ENCODE measurements around the gene CIB2. TPM values are rescaled to one million over a fixed set of nuclear protein-coding genes. Genes with fewer than 3 reads are reported as not detected.

CIB2 gene
- total RNA-seq, 1 donor from 2014 or later = 2.8 TPM

DNA sequence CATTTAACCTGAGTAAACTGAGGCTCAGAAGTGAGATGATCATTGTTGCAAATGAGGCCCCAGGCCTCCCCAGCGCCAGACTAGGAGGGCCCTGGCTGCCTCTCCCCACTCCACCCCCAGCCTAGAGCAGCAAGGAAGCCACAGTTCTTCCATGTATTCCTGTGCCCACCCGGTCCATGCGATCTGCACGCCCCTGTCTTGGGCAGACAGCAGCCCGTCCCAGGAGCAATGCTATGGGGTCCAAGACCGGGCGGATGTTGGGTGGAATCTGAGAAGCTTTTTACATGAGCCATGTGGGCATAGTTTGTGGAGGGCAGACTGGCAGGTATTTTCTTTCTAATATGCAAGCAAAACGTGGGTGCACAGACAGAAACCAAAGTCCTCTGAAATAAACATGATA is 23.8 kb downstream of the CIB2 start:
- no peak for DNase-seq (ENCODE audit: low read depth in 2 of 2)

DNA sequence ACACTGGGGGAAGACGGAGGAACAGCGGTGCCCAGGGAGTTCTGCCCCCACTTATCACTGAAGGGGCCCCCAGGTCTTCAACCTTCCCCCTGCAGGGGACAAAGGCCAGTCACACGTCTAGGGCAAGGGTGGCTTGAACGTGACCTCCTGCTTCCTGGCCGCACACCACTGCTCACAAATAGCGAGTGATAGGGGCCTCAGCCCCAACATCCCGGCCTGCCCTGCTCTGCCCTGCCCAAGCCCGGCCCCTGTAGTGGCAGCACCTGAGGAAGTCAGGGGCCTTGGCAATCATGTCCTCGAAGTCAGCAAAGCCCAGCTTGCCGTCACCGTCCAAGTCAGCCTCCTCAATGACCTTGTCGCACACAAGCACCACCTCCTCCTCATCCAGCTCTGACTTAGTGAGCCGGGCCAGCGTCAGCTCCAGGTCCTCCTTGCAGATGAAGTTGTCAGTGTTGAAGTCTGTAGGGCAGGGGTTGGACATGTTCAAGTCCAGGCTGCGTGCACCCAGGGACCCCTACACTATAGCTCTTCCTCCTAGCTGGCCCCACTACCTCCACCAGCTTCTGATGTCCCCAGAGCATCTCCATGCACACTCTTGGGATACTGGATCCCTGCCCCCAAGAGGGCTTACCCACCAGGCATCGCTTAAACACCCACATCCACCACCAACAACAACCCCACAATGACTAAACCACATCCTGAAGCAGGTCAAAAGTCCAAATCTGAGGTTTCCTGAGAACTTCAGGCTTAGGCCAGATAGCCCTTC is 25.6 kb downstream of the CIB2 start:
- peak in 1 of 2 donors; percentile 77 for DNase-seq (ENCODE audit: low read depth in 2 of 2)

DNA sequence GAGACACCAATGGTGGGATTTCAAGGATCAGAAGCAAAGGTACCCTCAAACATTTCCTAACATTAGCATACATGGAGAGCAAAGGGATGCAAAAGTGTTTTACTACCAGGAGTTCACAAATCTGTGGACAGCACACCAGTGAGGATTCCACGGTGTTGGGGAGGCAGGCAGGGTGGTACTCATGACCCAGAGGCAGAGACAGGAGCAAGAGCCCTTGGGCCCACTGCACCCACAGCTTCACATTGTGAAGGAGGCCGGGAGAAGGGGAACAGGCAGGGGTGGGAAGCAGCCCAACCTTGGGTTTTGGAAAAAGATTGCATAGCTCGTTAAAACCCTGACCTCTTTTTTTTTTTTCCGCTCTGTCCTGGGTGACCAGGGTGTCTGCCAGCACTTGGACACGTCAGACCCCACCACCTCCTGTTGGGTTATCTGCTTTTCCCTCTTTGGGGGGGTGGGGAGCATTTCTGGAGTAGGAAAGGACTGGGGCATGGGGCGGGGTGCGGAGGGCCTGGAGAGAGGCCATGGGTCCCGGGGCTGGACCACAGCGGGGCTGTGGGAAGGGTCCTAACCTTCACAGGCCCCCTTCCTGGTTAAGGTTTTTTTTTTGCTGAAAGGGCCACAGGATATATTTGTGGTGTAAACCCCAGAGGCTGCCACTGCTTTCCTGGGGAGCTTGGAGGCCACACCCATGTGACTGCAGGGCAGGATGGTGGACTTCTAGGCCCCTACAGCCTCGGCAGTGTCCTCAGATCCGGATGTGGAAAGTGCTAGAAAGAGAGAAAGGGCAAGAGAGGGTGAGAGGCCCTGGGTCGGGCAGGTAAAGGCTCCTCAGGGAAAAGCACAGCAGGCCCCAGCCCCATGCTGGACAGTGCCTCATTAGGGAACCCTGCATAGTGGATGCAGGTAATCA is 26.4 kb downstream of the CIB2 start:
- no peak for DNase-seq (ENCODE audit: low read depth in 2 of 2)

DNA sequence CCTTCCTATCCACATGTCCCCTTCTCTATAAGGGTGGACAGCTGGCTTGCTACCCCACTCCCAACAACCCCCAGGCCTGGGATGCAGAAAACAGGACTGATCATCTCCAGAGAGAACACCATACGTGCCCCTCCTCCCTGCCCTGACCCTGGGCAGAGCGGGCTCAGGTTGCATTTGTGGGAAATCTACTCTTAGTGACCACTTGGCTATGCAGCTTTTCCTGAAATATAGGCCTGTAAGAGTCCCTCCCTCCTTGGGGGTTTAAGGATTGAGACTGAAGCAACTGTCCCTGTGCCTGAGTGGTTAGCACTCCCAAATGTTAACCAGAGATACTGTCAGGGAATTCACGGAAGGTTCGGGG is 27.1 kb downstream of the CIB2 start:
- no peak for DNase-seq (ENCODE audit: low read depth in 2 of 2)

DNA sequence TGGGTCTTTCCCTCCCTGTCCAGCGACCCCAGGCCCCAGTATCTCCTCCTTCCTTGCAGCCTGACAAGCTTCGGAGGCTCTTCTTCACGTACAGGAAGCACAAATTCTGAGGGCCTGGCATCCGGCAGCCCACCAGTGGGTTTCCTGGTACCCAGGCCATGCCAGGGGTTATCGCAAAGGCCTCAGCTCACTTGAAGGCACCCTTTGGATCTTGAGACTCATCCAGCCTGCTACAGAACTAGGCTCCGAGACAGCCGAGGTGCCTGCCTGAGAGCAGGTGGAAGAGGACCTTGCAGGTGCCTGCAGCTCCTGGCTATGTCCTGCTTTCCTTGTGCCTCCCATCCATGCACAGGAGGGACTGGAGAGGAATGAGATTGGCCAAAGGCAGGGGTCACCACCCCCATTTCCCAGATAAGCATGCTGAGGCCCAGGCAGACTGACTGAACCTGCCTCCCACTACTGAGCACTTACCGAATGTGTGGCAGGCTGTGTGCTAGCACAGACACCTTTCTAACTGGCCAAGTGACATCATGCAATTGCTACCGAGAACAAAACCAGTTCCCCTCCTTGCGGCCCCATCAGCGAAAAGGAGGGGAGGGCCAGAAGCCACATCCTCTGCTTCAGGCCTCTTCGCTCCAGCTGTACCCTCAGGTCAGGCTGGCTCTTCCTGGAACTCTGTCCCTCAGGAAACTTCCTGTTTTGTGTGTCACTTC is 27.7 kb downstream of the CIB2 start:
- DNase-seq (ENCODE audit: low read depth in 2 of 2) = peak in 1 of 2 donors; percentile 17

DNA sequence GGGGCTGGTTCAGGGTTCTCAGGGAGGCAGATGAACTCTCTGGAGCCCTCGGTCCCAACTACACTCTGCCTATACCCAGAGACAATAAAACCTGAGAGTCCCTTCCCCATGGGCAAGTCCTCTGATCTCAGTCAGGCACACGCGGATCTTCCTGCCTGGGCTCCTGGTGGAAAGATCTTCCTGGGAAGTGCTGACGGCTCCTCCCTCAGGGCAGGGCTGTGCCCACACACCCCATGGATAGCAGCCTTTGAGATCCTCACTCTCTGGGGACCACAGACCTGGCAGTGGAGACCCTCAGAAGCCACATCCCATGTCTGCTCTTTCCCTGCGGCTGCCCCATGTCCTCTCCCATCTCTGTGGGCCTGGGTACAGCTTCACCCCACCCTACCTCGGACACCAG is 28.5 kb downstream of the CIB2 start:
- DNase-seq (ENCODE audit: low read depth in 2 of 2) = no peak

DNA sequence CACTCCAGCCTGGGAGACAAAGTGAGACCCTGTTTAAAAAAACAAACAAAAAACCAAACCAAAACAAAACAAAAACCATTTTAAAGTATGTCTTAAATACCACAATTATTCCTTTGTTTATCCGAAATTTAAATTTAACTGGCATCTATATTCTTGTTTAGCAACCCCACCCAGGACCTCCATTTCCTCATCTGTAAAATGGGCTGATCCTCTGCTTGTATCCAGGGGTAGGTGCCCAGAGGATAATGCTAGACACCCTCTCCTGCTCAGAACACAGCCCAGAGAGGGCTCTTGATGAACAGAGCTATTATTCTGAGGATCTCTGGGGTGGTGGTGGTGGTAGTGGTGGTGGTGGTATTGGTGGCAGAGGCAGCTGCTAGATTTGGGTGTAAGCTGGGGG is 29.0 kb downstream of the CIB2 start:
- DNase-seq (ENCODE audit: low read depth in 2 of 2) = no peak

DNA sequence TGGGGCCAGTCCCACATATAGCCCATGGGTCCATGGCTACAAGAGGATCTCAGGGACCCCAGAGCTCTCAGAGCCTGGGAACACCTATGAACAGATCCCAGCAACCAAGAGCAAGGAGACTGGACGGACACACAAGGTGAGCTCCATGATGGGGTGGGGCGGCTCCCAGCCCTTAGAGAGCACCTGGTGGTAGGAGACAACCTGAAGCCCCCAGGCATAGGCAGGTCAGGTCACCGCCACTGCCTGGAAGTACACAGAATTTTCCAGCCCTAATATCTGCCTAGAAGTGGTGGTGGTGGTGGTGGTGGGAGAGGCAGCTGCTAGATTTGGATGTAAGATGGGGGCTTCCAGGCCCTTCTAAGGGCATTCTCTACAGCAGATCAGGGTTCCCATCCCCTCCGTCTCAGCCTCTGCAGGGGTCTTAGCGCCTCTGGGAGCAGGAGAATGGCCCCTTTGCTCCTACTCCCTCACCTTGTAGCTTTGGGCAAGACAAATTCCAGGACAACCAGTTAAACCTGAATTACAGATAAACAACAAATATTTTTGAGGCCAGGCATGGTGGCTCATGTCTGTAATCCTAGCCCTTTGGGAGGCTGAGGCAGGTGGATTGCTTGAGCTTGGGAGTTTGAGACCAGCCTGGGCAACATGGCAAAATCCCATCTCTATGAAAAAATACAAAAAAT is 29.7 kb downstream of the CIB2 start:
- no peak for DNase-seq (ENCODE audit: low read depth in 2 of 2)

DNA sequence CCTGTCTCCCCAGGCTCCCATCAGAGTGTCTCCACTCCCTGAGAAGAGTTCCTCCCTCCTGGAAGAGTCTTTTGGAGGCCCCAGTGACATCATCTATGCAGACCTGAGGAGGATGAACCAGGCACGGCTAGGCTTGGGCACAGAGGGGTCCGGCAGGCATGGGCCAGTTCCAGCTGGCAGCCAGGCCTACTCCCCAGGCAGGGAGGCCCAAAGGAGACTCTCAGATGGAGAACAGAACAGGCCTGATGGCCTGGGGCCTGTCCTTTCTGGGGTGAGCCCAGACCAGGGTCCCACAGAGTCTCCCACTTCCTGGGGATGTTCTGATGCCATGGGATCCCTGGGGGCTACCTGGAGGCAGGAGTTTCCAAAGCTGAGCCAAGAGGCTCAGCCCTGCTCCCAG is 30.4 kb downstream of the CIB2 start:
- DNase-seq (ENCODE audit: low read depth in 2 of 2) = no peak

DNA sequence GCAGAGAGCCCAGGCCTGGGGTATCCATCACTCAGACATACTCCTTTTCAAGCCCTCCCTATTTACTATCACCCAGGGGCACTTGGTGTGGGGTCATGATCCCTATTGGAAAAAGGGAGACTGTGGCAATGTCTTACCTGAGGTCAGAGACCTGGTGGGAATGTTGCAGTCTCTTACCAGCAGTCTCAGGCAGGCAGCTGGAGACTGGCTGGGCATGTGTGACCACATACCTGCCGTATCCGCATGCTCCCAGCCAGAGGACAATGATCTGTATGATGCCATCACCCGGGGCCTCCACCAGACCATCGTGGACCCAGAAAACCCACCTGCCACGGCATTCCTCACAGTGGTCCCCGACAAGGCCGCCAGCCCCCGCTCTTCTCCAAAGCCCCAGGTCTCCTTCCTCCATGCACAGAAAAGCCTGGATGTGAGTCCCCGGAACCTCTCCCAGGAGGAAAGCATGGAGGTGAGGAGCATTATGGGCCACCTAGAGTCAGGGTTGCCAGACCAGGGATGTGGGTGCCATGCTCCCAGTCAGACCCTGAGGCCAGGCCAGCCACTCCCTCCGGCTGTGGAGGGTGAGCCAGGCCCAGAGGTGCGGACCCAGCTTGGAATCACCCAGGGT is 33.0 kb downstream of the CIB2 start:
- DNase-seq (ENCODE audit: low read depth in 2 of 2) = no peak

DNA sequence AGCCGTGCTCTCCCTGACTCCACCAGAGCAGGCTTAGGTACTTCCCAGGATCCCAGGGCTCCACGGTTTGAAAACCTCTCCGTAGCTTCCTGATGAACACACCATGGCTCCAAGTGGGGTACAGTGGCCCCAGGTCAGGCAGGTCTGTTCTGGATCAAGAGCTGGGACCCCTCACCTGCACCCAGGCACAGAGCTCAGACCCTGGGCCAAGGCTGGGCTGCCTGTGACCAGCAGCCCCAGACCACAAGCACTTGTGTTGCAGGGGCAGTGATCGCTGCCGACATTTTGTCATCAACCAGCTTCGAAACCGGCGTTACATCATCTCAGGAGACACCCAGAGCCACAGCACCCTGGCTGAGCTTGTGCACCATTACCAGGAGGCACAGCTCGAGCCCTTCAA is 33.6 kb downstream of the CIB2 start:
- no peak for DNase-seq (ENCODE audit: low read depth in 2 of 2)

DNA sequence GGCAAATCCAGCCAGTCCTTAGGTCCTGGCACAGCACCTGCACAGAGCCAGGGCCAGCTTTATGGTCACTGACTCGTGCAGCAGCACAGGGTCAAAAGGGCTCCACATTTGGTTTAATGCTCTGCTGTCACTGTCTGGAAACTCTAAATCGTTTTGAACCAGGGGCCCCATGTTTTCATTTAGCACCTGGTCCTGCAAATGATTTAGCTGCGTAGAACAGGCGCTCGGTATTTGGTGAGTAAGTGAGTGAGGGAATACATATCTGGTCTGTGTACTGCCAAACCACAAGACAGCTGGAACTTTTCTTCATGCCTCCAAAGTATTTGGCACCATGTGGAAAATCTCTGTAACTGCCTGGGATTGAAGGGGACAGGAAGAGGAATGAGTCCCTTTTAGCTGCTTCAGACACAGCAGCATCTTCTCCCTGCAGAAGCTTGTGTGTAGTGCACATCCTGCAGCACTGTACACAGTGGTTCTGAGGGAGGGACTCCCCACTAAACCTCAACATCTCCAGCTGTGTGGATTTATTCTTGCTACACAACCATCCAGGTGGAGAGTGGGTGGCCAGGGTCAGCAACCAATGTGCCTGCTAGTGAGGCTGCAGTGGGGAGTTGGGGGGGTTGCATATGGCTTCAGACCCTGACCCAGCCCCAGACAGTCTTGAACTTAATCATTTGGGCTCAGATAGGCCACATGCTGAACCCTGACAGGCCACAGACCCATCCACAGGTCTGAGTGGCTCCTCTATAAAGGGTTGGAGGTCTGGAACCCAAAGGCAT is 37.8 kb downstream of the CIB2 start:
- DNase-seq (ENCODE audit: low read depth in 2 of 2) = no peak

DNA sequence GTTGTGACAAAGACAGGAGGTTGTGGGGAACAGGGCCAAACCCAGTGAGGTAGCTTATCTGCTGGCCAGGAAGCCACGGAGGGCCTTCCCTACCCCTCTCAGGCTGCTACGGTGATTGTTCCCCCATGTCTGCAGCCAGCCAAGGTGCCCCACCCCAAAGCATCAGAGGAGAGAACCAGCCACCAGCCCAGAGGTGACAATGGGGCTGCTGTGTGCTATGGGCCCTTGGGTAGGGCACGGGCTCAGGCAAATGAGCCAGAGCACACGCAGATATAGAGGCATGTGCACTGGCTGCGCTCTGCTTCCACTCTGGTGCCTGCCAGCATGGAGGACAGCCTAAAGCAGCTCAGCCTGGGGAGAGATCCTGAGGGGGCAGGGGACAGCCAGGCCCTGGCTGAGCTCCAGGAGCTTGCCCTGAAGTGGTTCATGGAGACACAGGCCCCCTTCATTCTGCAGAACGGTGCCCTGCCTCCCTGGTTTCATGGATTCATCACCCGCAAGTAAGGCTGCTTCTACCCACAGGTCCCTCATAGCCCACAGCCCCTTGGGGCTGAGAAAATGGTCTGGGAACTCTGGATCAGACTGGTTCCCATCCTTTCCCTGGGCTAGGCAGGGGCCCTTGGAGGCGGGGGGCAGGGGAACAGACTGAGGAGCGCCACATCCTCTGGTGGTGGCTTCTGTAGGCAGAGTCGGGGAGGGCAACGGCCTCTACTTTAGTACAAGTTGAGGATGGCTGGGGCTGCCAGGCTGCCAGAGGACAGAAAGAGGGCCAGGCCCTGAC is 38.8 kb downstream of the CIB2 start, which contains the start of gene SH2D7:
TSS of gene SH2D7 (plus strand) at position 301 of the 781 bp plus-strand sequence. CDS start at position 325, 24 bp downstream.
- DNase-seq (ENCODE audit: low read depth in 2 of 2) = peak in 1 of 2 donors; percentile 43

DNA sequence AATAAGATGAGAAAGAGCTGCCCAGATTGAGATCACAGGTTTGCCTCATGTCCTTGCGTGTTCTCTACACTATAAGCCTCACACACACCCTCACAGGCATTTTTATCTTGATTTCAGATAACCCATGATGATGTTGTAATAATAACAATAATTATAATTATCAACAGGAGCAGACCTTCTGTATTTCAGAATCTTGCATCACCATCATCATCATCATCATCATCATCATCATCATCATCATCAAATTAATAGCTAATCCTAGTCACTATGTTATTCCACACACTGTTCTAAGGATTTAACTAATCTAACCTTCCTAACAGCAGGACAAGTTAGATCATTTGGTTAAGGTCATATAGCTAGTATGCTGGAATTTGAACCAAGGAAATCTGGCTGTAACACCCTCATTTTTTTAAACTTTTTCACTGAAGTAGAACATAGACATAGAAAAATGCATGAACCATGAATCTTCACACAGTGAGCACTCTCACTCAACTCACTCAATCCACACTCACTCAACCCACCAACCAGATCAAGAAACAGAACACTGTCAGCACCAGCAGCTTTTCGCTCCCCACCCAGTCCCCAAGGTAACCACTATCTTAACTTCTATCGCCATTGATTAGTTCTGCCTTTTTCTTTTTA is 40.7 kb downstream of the CIB2 start:
- DNase-seq (ENCODE audit: low read depth in 2 of 2) = no peak

DNA sequence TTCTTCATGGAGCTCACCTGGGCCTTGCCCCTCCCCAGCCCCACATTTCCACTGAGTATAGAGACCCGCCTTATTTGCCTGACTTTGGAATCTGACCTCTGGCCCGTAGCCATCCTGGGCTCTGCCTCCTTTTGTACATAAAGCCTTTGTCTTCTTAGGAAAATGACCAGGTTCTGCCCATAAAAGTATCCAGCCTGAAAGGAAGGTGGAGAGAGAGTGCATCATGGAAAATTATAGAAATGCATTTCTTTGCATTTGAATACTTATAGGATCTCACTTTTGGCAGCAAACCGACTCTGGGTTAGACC is 42.5 kb downstream of the CIB2 start:
- no peak for DNase-seq (ENCODE audit: low read depth in 2 of 2)

DNA sequence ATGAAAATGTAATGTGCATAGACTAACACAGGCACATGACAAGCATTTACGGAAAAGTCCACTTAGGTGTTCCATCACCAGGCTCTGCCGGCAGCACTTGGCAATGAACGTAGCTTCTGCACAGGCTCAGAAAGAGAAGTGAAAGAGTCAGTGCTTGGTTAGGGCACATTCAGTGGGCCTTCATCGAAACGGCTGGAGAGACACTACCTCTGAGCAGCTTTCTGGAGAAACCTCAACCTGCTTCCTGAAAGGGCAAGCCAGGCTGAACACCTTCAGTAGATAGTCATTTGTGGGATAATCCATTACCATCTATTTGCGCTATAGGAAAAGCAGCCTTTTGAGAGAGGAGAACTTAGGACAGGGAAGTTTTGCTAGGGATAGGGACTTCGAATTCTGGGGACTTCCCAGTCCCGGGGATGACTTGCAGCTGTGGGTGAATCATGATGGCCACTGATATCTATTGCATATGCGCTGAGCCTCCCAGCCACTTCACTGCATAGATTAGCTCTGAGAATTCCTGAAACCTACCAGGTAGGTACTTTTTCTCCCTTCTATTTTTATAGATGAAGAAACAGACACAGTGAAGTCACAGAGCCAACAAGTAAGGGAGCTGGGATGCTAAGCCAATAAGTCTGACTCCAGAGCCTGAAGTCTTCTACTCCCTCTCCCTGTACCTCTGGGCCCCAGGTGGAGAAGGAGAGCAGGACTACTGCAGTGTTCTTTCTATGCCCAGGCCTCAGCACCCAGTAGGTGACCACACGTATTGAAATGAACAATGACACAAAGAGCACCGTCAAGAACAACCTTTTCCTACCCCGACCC is 43.1 kb downstream of the CIB2 start:
- no peak for DNase-seq (ENCODE audit: low read depth in 2 of 2)

DNA sequence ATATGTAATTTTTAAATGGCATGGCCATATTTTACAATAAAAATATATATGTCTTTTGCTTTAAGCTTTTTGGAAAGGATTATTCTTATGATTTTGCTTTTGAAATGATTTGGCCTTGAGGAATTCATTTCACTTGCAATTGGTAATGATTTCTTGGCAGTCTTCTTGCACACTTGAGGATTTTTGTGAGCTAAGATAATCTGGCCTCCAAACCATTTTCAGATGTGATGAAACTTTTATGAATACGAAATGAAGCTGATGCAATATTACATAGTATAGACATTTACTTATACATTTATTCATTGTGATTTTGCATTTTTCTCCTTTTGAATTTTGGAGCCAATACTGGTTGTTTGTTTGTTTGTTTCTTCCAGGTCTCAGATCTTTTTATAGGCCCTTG is 45.3 kb downstream of the CIB2 start:
- no peak for DNase-seq (ENCODE audit: low read depth in 2 of 2)

DNA sequence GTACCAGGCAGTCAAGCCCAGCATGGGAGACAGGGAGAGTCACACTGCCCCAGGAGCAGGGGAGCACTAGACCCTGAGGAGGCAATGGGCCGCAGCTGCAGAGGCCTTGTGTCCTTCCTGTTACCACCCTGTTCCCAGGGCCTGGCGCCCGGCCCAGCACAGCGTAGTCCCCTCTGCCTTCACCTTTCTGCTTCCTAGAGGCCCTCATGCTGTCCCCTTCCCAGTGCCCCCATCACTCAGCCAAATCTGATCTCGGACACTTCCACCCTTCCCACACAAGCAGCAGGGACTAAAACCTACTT is 46.8 kb downstream of the CIB2 start:
- DNase-seq (ENCODE audit: low read depth in 2 of 2) = no peak

Measured in lung microvascular endothelial cell (primary cell).